Measurements from ENCODE around the gene TEX2. TPM values are rescaled to one million over a fixed set of nuclear protein-coding genes. Genes with fewer than 3 reads are reported as not detected.

Gene TEX2
- total and polyA plus RNA-seq, 2 of the 13 experiments (the other 11 are each of a cell fraction or from before 2014, with no cell fraction given) = 21.4 to 37.7 TPM

GRCh38 chr17:64117981-64118979 lies 144.8 kb downstream of the TEX2 start:
- no peak overlapping the region for H3K27ac ChIP-seq (ENCODE audit: extremely low read length, insufficient read depth, low read length)
- 96% methylated on average over 10 of the region's 10 CpGs for WGBS (ENCODE audit: low lambda C conversion rate)
- H3K36me3 ChIP-seq (replicated peaks in 1 of 2; ENCODE audit: control insufficient read depth in 1 of 2, insufficient read depth in 2 of 2, low read length in 2 of 2) = peaks cover 1 to 3% of the 10 kb centered on the region in 2 experiments; a peak in 3 of 5 replicates
- no peak overlapping the region for H3K4me3 ChIP-seq (replicated peaks in 1 of 3; ENCODE audit: insufficient read depth in 1 of 3, low read depth in 2 of 3, low read length in 3 of 3)
- H3K9ac ChIP-seq (ENCODE audit: insufficient read depth, low read depth, low read length) = no peak overlapping the region
- no peak for FAIRE-seq
- H3K9me3 ChIP-seq (ENCODE audit: low read length) = no peaks in the 10 kb centered on the region
- H3K4me2 ChIP-seq (ENCODE audit: low read depth, low read length) = no peak overlapping the region
- intact Hi-C loops (cut with micrococcal nuclease; ENCODE audit: unreplicated experiment) = no loop called here
- ChIA-PET POLR2A (interaction anchor here (0.8 to 1.5 kb wide), 4 partner anchors 10 to 28 kb away, joined by 3 read pairs; no protein-coding TSS in a partner anchor), CTCF (ENCODE audit: low intra/inter-chr PET ratio, low total read pairs) (no interaction called here)
- H3K79me2 ChIP-seq (ENCODE audit: insufficient read depth, low read length) = peaks cover 37% of the 10 kb centered on the region
- peaks cover 55% of the 10 kb centered on the region for H3K4me1 ChIP-seq (ENCODE audit: insufficient read depth, low read length)
- no peak for ATAC-seq
- in situ Hi-C loops (cut with HindIII; ENCODE audit: extremely low pct_ligation_motif_present, low pct_unique_long_range_greater_than_20kb) = no loop called here
- DNase-seq (ENCODE audit: low spot score) = no peak
- H3K27me3 ChIP-seq (ENCODE audit: control insufficient read depth in 1 of 2, insufficient read depth in 2 of 2, low read length in 2 of 2) = no peaks in the 10 kb centered on the region
- TF ChIP-seq CBFB (CRISPR knock-in tag; IDR thresholded peaks at IDR 0.05) (no peak), NFIC (IDR thresholded peaks at IDR 0.05; ENCODE audit: low read length) (no peak), SMAD9 (CRISPR knock-in tag; IDR thresholded peaks at IDR 0.05) (no peak), PAF1 (CRISPR knock-in tag; IDR thresholded peaks at IDR 0.05) (no peak), CCDC6 (CRISPR knock-in tag; IDR thresholded peaks at IDR 0.05) (no peak), STAT5B (CRISPR knock-in tag; IDR thresholded peaks at IDR 0.05) (no peak), HDAC2 (CRISPR knock-in tag; IDR thresholded peaks at IDR 0.05) (no peak), ZNF660 (CRISPR knock-in tag; IDR thresholded peaks at IDR 0.05; ENCODE audit: borderline replicate concordance, low read depth) (no peak), TBX3 (IDR thresholded peaks at IDR 0.05; ENCODE audit: borderline replicate concordance) (no peak), TSC22D2 (CRISPR knock-in tag; IDR thresholded peaks at IDR 0.05; ENCODE audit: borderline replicate concordance) (no peak), POLR2AphosphoS2 (IDR thresholded peaks at IDR 0.05; ENCODE audit: low read depth, low read length) (no peak), ZNF724P (CRISPR knock-in tag; IDR thresholded peaks at IDR 0.05; ENCODE audit: borderline replicate concordance) (no peak), CC2D1A (CRISPR knock-in tag; IDR thresholded peaks at IDR 0.05) (no peak), PHF20 (CRISPR knock-in tag; IDR thresholded peaks at IDR 0.05) (no peak), BHLHE40 (IDR thresholded peaks at IDR 0.05; ENCODE audit: low read length) (no peak), KLF12 (CRISPR knock-in tag; IDR thresholded peaks at IDR 0.05; ENCODE audit: borderline replicate concordance) (no peak)
- no TSS peak for BruUV-seq (replicated peaks)
- no peak overlapping the region for H2AFZ ChIP-seq (ENCODE audit: low read length)
- H4K20me1 ChIP-seq (ENCODE audit: insufficient read depth, low read length) = no peaks in the 10 kb centered on the region

Measured in HepG2 (cell line).